SK-N-SH treated with all-trans-retinoic acid at 6 μM for 48 hours (cell line): ENCODE results near the gene ADAMTS10.

Experiments used
- ATAC-seq: fragments of 200-7000 bp; cut with Tn5 transposase; 3 replicates; pipeline ENCODE4 v1.9.1; 2020; ENCODE audit warnings: mild to moderate bottlenecking, moderate library complexity
- CSDC2 ChIP-seq: fragments of 250-450 bp; sonication (Bioruptor Pico); IDR thresholded peaks from 2 replicates; pipeline ENCODE4 v1.5.0; 2020; ENCODE audit warnings: mild to moderate bottlenecking, moderate library complexity
- ESRRG ChIP-seq: fragments of 250-450 bp; sonication (Bioruptor Pico); IDR thresholded peaks from 2 replicates; pipeline ENCODE4 v1.6.1; 2021; ENCODE audit warnings: mild to moderate bottlenecking
- GLIS3 ChIP-seq: fragments of 250-450 bp; sonication (Bioruptor Pico); IDR thresholded peaks from 2 replicates; pipeline ENCODE4 v1.5.0; 2020; ENCODE audit warnings: mild to moderate bottlenecking, moderate library complexity
- ISL1 ChIP-seq: fragments of 250-450 bp; sonication (Bioruptor Pico); IDR thresholded peaks from 2 replicates; pipeline ENCODE4 v2.1.2; 2022; ENCODE audit warnings: mild to moderate bottlenecking, moderate library complexity
- OSR1 ChIP-seq: fragments of 250-450 bp; sonication (Bioruptor Pico); IDR thresholded peaks from 2 replicates; pipeline ENCODE4 v1.8.0; 2022; ENCODE audit warnings: moderate library complexity, mild to moderate bottlenecking, inconsistent platforms
- PATZ1 ChIP-seq: fragments of 250-450 bp; sonication (Bioruptor Pico); IDR thresholded peaks from 2 replicates; pipeline ENCODE4 v1.8.0; 2020; ENCODE audit warnings: mild to moderate bottlenecking, moderate library complexity, borderline replicate concordance
- RARB ChIP-seq: fragments of 250-450 bp; sonication (Bioruptor Pico); IDR thresholded peaks from 2 replicates; pipeline ENCODE4 v1.8.0; 2021; ENCODE audit warnings: mild to moderate bottlenecking, moderate library complexity
- SNAI2 ChIP-seq: fragments of 250-450 bp; sonication (Bioruptor Pico); IDR thresholded peaks from 2 replicates; pipeline ENCODE4 v1.5.0; 2020; ENCODE audit warnings: mild to moderate bottlenecking, moderate library complexity
- TCF4 ChIP-seq: fragments of 250-450 bp; sonication (Bioruptor Pico); IDR thresholded peaks from 2 replicates; pipeline ENCODE4 v1.8.0; 2021; ENCODE audit warnings: mild to moderate bottlenecking, moderate library complexity, borderline replicate concordance
- TOX ChIP-seq: fragments of 250-450 bp; sonication (Bioruptor Pico); IDR thresholded peaks from 2 replicates; pipeline ENCODE4 v1.8.0; 2021; ENCODE audit warnings: mild to moderate bottlenecking, moderate library complexity, borderline replicate concordance
- ZC3H10 ChIP-seq: fragments of 250-450 bp; sonication (Bioruptor Pico); IDR thresholded peaks from 2 replicates; pipeline ENCODE4 v1.5.1; 2021; ENCODE audit warnings: mild to moderate bottlenecking, moderate library complexity
- ZFP30 ChIP-seq: fragments of 450-650 bp; formaldehyde crosslinking; IDR thresholded peaks from 2 replicates; pipeline ENCODE4 v1.5.0; 2022; ENCODE audit warnings: mild to moderate bottlenecking, moderate library complexity
- ZNF565 ChIP-seq: fragments of 450-650 bp; formaldehyde crosslinking; conservative IDR thresholded peaks from 2 replicates; pipeline ENCODE4 v1.5.0; 2020; ENCODE audit warnings: low read depth, mild to moderate bottlenecking, moderate library complexity
- ZNF8 ChIP-seq: fragments of 450-650 bp; formaldehyde crosslinking; IDR thresholded peaks from 2 replicates; pipeline ENCODE4 v1.5.0; 2020; ENCODE audit warnings: mild to moderate bottlenecking, moderate library complexity
- TF ChIP-seq, protein P1 (sequence below): fragments of 250-450 bp; sonication (Bioruptor Pico); IDR thresholded peaks from 2 replicates; pipeline ENCODE4 v1.5.0; 2020; ENCODE audit warnings: mild to moderate bottlenecking, moderate library complexity
- TF ChIP-seq, protein P2 (sequence below): fragments of 250-450 bp; sonication (Bioruptor Pico); IDR thresholded peaks from 2 replicates; pipeline ENCODE4 v1.8.0; 2021; ENCODE audit warnings: low read depth, mild to moderate bottlenecking, moderate library complexity, borderline replicate concordance
- TF ChIP-seq, protein P3 (sequence below): fragments of 250-450 bp; sonication (Bioruptor Pico); IDR thresholded peaks from 2 replicates; pipeline ENCODE4 v1.5.1; 2021; ENCODE audit warnings: mild to moderate bottlenecking, moderate library complexity

The ADAMTS10 gene

GRCh38 chr19:8612807-8613171 is 2.3 kb upstream of the ADAMTS10 start:
- ATAC-seq, result no peak
- no peak for TF ChIP-seq ZFP30 (CRISPR knock-in tag)
- TF ChIP-seq ISL1, result no peak
- TF ChIP-seq TCF4, result no peak
- TF ChIP-seq PATZ1 (CRISPR knock-in tag), result no peak
- TF ChIP-seq ZNF8 (CRISPR knock-in tag), result no peak
- TF ChIP-seq OSR1, result no peak
- TF ChIP-seq TOX (CRISPR knock-in tag), result no peak
- TF ChIP-seq RARB, result no peak

- ATAC-seq, result no peak
- TF ChIP-seq PATZ1 (CRISPR knock-in tag), result no peak
- no peak for TF ChIP-seq ZNF8 (CRISPR knock-in tag)
- no peak for TF ChIP-seq ZNF565 (CRISPR knock-in tag)
- TF ChIP-seq SNAI2 (CRISPR knock-in tag), result no peak
- TF ChIP-seq, protein P1, sequence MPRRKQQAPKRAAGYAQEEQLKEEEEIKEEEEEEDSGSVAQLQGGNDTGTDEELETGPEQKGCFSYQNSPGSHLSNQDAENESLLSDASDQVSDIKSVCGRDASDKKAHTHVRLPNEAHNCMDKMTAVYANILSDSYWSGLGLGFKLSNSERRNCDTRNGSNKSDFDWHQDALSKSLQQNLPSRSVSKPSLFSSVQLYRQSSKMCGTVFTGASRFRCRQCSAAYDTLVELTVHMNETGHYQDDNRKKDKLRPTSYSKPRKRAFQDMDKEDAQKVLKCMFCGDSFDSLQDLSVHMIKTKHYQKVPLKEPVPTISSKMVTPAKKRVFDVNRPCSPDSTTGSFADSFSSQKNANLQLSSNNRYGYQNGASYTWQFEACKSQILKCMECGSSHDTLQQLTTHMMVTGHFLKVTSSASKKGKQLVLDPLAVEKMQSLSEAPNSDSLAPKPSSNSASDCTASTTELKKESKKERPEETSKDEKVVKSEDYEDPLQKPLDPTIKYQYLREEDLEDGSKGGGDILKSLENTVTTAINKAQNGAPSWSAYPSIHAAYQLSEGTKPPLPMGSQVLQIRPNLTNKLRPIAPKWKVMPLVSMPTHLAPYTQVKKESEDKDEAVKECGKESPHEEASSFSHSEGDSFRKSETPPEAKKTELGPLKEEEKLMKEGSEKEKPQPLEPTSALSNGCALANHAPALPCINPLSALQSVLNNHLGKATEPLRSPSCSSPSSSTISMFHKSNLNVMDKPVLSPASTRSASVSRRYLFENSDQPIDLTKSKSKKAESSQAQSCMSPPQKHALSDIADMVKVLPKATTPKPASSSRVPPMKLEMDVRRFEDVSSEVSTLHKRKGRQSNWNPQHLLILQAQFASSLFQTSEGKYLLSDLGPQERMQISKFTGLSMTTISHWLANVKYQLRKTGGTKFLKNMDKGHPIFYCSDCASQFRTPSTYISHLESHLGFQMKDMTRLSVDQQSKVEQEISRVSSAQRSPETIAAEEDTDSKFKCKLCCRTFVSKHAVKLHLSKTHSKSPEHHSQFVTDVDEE, result no peak
- TF ChIP-seq, protein P2, sequence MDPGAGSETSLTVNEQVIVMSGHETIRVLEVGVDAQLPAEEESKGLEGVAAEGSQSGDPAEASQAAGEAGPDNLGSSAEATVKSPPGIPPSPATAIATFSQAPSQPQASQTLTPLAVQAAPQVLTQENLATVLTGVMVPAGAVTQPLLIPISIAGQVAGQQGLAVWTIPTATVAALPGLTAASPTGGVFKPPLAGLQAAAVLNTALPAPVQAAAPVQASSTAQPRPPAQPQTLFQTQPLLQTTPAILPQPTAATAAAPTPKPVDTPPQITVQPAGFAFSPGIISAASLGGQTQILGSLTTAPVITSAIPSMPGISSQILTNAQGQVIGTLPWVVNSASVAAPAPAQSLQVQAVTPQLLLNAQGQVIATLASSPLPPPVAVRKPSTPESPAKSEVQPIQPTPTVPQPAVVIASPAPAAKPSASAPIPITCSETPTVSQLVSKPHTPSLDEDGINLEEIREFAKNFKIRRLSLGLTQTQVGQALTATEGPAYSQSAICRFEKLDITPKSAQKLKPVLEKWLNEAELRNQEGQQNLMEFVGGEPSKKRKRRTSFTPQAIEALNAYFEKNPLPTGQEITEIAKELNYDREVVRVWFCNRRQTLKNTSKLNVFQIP, result no peak
- no peak for TF ChIP-seq RARB
- TF ChIP-seq CSDC2 (CRISPR knock-in tag), result no peak
- TF ChIP-seq TCF4, result no peak
- TF ChIP-seq ZFP30 (CRISPR knock-in tag), result no peak
- no peak for TF ChIP-seq ESRRG
Measured at GRCh38 chr19:8611877-8612806, 1.6 kb upstream of the ADAMTS10 start.

DNA sequence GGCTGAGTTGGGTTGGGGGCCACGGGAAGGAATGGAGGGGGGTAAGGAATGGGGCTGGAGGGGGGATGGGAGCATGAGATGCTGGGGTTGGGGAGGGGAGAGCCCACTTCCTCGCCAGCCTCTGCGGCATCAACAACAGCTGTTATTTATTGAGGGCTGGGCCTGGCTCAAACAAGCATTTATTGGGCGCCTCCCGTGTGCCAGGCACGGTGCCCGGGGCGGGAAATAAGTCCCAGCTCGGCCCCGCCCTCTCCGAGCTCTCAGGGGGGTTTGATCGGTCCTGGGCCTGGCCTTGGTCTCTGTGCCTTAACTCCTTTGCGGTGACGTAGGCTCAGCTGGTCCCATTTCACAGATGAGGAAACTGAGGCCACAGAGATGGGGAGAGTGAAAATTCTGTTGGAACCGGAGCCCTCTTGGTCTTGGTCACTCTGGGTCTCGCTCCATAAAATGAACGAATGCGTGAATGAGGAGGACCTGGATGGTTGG is 919 bp upstream of the ADAMTS10 start:
- TF ChIP-seq ZC3H10 (CRISPR knock-in tag) (no peak), ZNF565 (CRISPR knock-in tag) (no peak), ESRRG (no peak), GLIS3 (CRISPR knock-in tag) (no peak)
- TF ChIP-seq, protein P3, sequence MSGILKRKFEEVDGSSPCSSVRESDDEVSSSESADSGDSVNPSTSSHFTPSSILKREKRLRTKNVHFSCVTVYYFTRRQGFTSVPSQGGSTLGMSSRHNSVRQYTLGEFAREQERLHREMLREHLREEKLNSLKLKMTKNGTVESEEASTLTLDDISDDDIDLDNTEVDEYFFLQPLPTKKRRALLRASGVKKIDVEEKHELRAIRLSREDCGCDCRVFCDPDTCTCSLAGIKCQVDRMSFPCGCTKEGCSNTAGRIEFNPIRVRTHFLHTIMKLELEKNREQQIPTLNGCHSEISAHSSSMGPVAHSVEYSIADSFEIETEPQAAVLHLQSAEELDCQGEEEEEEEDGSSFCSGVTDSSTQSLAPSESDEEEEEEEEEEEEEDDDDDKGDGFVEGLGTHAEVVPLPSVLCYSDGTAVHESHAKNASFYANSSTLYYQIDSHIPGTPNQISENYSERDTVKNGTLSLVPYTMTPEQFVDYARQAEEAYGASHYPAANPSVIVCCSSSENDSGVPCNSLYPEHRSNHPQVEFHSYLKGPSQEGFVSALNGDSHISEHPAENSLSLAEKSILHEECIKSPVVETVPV (CRISPR knock-in tag), result no peak
- TF ChIP-seq, protein P1, result no peak
- ATAC-seq, result no peak
